Body of pancreas (tissue), 4 donors: ENCODE measurements around the gene PTPRT.

ENCODE experiments used
- CTCF ChIP-seq, 7 experiments: fragments of 450-650 bp in 4 of 7; fragments of 200-600 bp in 3 of 7; sonication (generic) in 3 of 7; IDR thresholded peaks; one replicate each; pipeline ENCODE4 v1.5.1; 2016 to 2019; ENCODE audit warnings: antibody characterized with exemption in 7 of 7
- POLR2A ChIP-seq, 3 donors: fragments of 450-650 bp; IDR thresholded peaks; one replicate each; pipeline ENCODE4 v1.6.1; 2016; ENCODE audit warnings: antibody characterized with exemption in 3 of 3, mild to moderate bottlenecking in 2 of 3

- TF ChIP-seq CTCF (IDR thresholded peaks at IDR 0.05) = no peak
- no peak for TF ChIP-seq POLR2A (IDR thresholded peaks at IDR 0.05)
Observed at GRCh38 chr20:42954951-42955350, 234.8 kb downstream of the PTPRT start.
